Tibial artery (tissue), 4 donors: ENCODE measurements around the gene PREP.

Experiments
- DNase-seq, 2 donors: peaks; one replicate each; pipeline ENCODE4 v3.0.0-alpha.2; 2019
- H3K27ac ChIP-seq, 2 donors: fragments of 200-600 bp; sonication (generic) in 1 of 2; 1 replicate in 1 of 2; 2 replicates in 1 of 2; pipeline ENCODE4 v1.5.1; 2018 to 2019; ENCODE audit warnings: mild to moderate bottlenecking in 1 of 2
- H3K27me3 ChIP-seq, 2 donors: fragments of 200-600 bp; sonication (generic) in 1 of 2; one replicate each; pipeline versions ENCODE4 v1.5.1 to v1.6.0; 2016 to 2019
- H3K36me3 ChIP-seq, 3 donors: fragments of 200-600 bp; sonication (generic) in 2 of 3; one replicate each; pipeline ENCODE4 v1.5.1; 2016 to 2019; ENCODE audit warnings: mild to moderate bottlenecking in 2 of 3
- H3K4me1 ChIP-seq, 4 donors: fragments of 200-600 bp; sonication (generic) in 2 of 4; 1 replicate in 3 of 4; 2 replicates in 1 of 4; pipeline ENCODE4 v1.5.1; 2016 to 2019
- H3K4me3 ChIP-seq, 2 donors: fragments of 200-600 bp; sonication (generic) in 1 of 2; 1 replicate in 1 of 2; 2 replicates in 1 of 2; pipeline ENCODE4 v1.5.1; 2018 to 2019; ENCODE audit warnings: mild to moderate bottlenecking in 2 of 2
- H3K9me3 ChIP-seq, 3 donors: fragments of 200-600 bp; sonication (generic) in 1 of 3; one replicate each; pipeline ENCODE4 v1.5.1; 2016 to 2019
- intact Hi-C: fragments of 100-400 bp; cut with DNase I; formaldehyde crosslinking; loops from one replicate; pipeline ENCODE4 v1.15.0; 2023; ENCODE audit warnings: low total_unique reads
- TF ChIP-seq, protein P1 (sequence below), 2 experiments: fragments of 200-600 bp in 1 of 2; fragments of 450-650 bp in 1 of 2; IDR thresholded peaks; one replicate each; pipeline ENCODE4 v1.5.1; 2017 to 2019; ENCODE audit warnings: antibody characterized with exemption in 2 of 2, mild to moderate bottlenecking in 1 of 2, moderate library complexity in 1 of 2

The PREP gene

DNA sequence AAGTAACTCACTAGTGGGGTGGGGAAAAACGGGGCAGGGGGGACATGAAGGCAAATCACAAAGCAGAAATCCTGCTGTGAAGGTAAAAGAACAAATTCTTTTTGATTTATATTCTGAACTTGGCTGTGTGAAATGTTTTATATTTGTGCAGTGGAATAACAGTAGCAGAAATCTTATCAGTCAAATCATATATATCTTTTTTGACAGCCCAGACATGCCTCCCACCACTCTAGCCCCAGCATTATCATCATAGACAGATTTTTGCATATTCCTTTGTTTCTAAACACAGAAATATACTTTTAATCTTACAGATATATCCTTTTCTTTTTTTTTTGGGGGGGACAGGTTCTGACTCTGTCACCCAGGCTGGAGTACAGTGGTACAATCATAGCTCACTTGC lies 97.4 kb downstream of the PREP start:
- Histone ChIP-seq H3K4me3 (no peak overlapping the region), H3K4me1 (no peaks in the 10 kb centered on the region), H3K27ac (no peak overlapping the region), H3K27me3 (no peaks in the 10 kb centered on the region), H3K36me3 (peaks cover 8 to 19% (median 18%) of the 10 kb centered on the region in 3 donors), H3K9me3 (no peaks in the 10 kb centered on the region)
- no peak for DNase-seq
- TF ChIP-seq, protein P1, sequence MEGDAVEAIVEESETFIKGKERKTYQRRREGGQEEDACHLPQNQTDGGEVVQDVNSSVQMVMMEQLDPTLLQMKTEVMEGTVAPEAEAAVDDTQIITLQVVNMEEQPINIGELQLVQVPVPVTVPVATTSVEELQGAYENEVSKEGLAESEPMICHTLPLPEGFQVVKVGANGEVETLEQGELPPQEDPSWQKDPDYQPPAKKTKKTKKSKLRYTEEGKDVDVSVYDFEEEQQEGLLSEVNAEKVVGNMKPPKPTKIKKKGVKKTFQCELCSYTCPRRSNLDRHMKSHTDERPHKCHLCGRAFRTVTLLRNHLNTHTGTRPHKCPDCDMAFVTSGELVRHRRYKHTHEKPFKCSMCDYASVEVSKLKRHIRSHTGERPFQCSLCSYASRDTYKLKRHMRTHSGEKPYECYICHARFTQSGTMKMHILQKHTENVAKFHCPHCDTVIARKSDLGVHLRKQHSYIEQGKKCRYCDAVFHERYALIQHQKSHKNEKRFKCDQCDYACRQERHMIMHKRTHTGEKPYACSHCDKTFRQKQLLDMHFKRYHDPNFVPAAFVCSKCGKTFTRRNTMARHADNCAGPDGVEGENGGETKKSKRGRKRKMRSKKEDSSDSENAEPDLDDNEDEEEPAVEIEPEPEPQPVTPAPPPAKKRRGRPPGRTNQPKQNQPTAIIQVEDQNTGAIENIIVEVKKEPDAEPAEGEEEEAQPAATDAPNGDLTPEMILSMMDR (IDR thresholded peaks at IDR 0.05), result no peak
- intact Hi-C loops, result no loop called here

DNA sequence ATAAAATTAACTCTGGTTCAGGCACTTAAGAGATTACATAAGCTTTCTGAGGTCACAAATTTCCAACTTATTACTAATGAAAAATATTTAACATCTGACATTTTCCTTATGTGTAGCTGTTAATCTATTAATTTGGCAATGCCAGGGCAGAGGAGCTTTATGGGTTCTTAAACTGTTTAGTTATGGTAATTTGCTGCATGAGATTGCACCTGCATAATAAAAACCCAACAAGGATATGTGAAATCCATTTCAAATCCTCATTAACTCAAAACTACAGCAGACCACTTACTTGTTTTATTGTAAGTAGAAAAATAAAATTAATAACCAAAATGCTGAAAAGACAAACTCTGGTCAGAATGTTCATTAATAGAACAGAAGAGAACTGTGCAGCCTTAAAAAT lies 98.1 kb downstream of the PREP start:
- H3K27me3 ChIP-seq, result no peaks in the 10 kb centered on the region
- intact Hi-C loops, result no loop called here

DNA sequence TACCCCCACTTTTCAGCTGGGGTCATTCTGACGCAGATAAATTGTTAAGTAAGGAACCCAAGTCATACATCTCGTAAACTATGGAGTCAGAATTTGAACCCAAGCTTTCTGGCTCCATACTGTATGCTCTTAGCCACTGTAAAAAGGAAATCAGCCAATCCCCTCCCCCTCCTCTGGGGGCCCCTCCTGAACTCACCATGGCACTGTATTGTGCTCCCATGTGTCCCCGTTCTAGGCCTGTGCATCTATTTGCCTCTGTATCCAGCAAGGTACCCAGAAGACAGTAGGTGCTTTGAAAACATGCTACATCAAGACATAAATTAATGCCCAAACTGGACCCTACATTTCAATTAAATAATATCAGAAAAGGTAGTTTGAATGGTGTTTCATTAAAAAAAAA lies 98.5 kb downstream of the PREP start:
- TF ChIP-seq, protein P1 (IDR thresholded peaks at IDR 0.05), result no peak
- no peaks in the 10 kb centered on the region for H3K4me1 ChIP-seq
- H3K9me3 ChIP-seq, result no peaks in the 10 kb centered on the region
- intact Hi-C loops, result no loop called here
- H3K27ac ChIP-seq, result no peak overlapping the region
- peaks cover 8 to 19% (median 18%) of the 10 kb centered on the region in 3 donors for H3K36me3 ChIP-seq
- no peak overlapping the region for H3K4me3 ChIP-seq
- DNase-seq, result no peak
- H3K27me3 ChIP-seq, result no peaks in the 10 kb centered on the region

More for the DNA sequence above, 98.1 kb downstream of the PREP start:
- TF ChIP-seq, protein P1 (IDR thresholded peaks at IDR 0.05), result no peak
- DNase-seq, result no peak
- peaks cover 8 to 19% (median 18%) of the 10 kb centered on the region in 3 donors for H3K36me3 ChIP-seq
- H3K27ac ChIP-seq, result no peak overlapping the region
- H3K4me3 ChIP-seq, result no peak overlapping the region
- no peaks in the 10 kb centered on the region for H3K4me1 ChIP-seq
- no peaks in the 10 kb centered on the region for H3K9me3 ChIP-seq

DNA sequence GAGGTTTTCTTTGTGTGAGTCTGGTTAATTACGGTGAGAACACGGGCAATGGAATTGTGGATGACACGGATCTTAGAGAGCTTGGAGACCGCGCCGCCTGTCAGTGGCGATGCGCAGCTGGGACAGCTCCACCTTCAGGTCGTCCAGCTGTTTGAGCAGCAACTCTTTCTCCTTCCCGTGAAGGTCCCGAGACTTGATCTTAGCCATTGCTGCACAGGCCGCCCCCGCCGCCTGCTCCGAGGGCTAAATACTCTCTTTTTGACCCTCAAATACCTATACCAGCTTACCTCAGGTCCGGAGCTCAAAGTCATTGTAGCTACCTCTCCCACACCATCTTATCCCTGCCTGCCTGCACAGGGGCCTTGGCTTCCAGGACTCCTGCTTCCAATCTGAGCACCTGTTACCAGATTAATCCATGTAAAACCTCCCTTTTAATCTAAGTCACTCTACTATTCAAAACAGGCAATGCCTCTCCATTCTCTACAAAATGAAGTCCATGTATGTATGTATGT lies 100.2 kb downstream of the PREP start:
- intact Hi-C loops, result no loop called here
- Histone ChIP-seq H3K4me1 (no peaks in the 10 kb centered on the region), H3K27ac (no peak overlapping the region), H3K27me3 (no peaks in the 10 kb centered on the region), H3K9me3 (no peaks in the 10 kb centered on the region), H3K36me3 (peaks cover 8 to 27% (median 25%) of the 10 kb centered on the region in 3 donors), H3K4me3 (no peak overlapping the region)
- TF ChIP-seq, protein P1 (IDR thresholded peaks at IDR 0.05), result no peak
- no peak for DNase-seq

DNA sequence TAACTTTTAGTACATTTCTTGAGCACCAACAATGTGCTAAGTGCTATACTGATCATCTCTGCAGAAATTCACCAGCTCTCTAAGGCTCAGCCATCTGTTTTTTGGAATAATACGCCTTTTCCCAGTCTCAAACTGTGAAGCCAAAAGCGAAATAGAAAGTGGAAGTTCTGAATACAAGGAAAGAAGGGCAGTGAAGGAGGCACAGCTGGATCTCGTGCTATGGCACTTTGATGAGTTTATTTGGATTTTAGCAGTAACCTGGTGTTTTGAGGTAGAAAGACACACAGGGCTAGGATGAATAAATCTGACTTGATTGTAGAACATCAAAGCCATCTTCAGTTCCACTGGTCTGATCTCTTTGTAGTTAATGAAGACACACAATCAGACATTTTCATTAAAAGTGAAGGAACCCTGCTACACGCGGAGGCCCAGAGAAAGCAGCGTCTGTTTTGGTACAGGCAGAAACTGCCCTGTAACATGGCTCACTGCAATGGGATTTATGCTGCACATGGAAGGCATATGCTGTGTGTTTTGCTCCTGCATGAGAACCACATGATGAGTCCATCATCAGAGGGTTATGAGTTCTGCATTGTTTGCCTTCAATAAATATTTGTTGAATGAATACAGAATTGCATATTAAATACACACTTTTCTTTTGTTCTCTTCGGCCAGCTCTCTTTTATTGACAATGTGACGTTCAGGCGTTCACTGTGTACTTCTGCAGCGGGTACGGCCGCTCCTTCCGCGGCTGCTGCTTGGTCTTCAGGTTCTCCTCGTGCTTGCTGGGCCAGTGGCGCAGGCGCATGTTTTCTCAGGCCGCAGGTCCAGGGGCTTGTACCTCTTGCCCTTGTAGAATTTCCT lies 100.9 kb downstream of the PREP start:
- Histone ChIP-seq H3K36me3 (peaks cover 8 to 25% (median 19%) of the 10 kb centered on the region in 3 donors), H3K27ac (no peak overlapping the region), H3K4me3 (no peak overlapping the region), H3K4me1 (no peaks in the 10 kb centered on the region), H3K27me3 (no peaks in the 10 kb centered on the region), H3K9me3 (no peaks in the 10 kb centered on the region)
- intact Hi-C loops, result no loop called here
- no peak for DNase-seq
- TF ChIP-seq, protein P1 (IDR thresholded peaks at IDR 0.05), result no peak
